Ovary (tissue), 9 donors: ENCODE measurements around the gene KLHDC8B. TPM values are rescaled to one million over a fixed set of nuclear protein-coding genes. Genes with fewer than 3 reads are reported as not detected.
A peak's percentile ranks its signal among the peaks of the same experiment; 100 is the strongest.
"Not testable (repeated sequence)": the region's sequence is repeated elsewhere in the genome, so short reads cannot be mapped to it uniquely, and the experiment has no call there.

ENCODE experiments used
- DNase-seq, 5 donors: peaks; one replicate each; pipeline ENCODE4 v3.0.0-alpha.2; 2019 to 2020
- H3K27ac ChIP-seq, 2 donors: fragments of 200-600 bp; one replicate each; pipeline versions ENCODE4 v1.5.1 to v1.8.0; 2019 to 2022
- H3K27me3 ChIP-seq: fragments of 200-600 bp; one replicate; pipeline ENCODE4 v1.8.0; 2022
- H3K36me3 ChIP-seq: fragments of 200-600 bp; sonication (generic); one replicate; pipeline ENCODE4 v1.5.1; 2019
- H3K4me1 ChIP-seq: one replicate; pipeline ENCODE4 v1.8.1; 2013; ENCODE audit warnings: mild to moderate bottlenecking, moderate library complexity; ENCODE audit not compliant: insufficient read depth
- H3K4me3 ChIP-seq: fragments of 200-600 bp; sonication (generic); one replicate; pipeline ENCODE4 v1.5.1; 2017
- H3K9me3 ChIP-seq, 2 donors: fragments of 200-600 bp in 1 of 2; sonication (generic) in 1 of 2; one replicate each; pipeline versions ENCODE4 v1.5.1 to v1.8.1; 2013 to 2019; ENCODE audit warnings: mild to moderate bottlenecking in 1 of 2, moderate library complexity in 1 of 2
- EP300 ChIP-seq: sonication (generic); formaldehyde crosslinking; IDR thresholded peaks from one replicate; pipeline ENCODE4 v1.6.1; 2017; ENCODE audit warnings: antibody characterized with exemption
- POLR2A ChIP-seq: fragments of 450-650 bp; IDR thresholded peaks from one replicate; pipeline ENCODE4 v1.6.1; 2017; ENCODE audit warnings: antibody characterized with exemption, mild to moderate bottlenecking, moderate library complexity
- WGBS, 3 donors: extraction: QIAGEN DNeasy Blood & Tissue Kit in 1 of 3; methylation state at CpG; one replicate each; pipeline versions ENCODE4 v1.1.5 to v1.1.7; 2013 to 2017; 5-methylcytosine and 5-hydroxymethylcytosine counted together
- intact Hi-C, 4 donors: fragments of 100-400 bp; cut with DNase I; formaldehyde crosslinking; loops; one replicate each; pipeline versions ENCODE4 v1.11.0 to v1.15.1; 2022 to 2023
- polyA plus RNA-seq, 2 donors: library from polyadenylated mRNA; stranded (reverse); fragments of 200-250 nt in 1 of 2; fragments of 350-450 nt in 1 of 2; fragmentation: Illumina TruSeq in 1 of 2; extraction: RNeasy Lipid Tissue Mini Kit (QIAGEN cat#74804) in 1 of 2; gene quantifications; one replicate each; pipeline ENCODE4 v1.2.3, GENCODE V29; 2013 to 2014
- total RNA-seq, 7 donors: library from RNA; depleted of rRNA in 2 of 7; stranded (reverse); fragments of >200 nt in 2 of 7; fragmentation: NEBNext Ultra II Directional in 3 of 7; extraction: Animal tissue kit (Norgen Biotek cat#: 25700) in 3 of 7; gene quantifications; one replicate each; pipeline versions ENCODE4 v1.1.0 to v1.2.4, GENCODE V29; 2016 to 2023
- TF ChIP-seq, protein P1 (sequence below), 3 donors: fragments of 450-650 bp in 2 of 3; fragments of 200-600 bp in 1 of 3; IDR thresholded peaks; one replicate each; pipeline versions ENCODE4 v1.5.1 to v1.8.0; 2016 to 2022; ENCODE audit warnings: antibody characterized with exemption in 3 of 3, mild to moderate bottlenecking in 1 of 3
- donor health status: DM: no; HTN: no; CAD: no; lungs with moderate emphysema.
- donor health status: DM: no; HTN: no; CAD: no.
- donor health status: Bipolar disorder and iron deficiency.
- donor health status: DM: yes; HTN: yes; CAD: no.
- donor health status: DM: no; HTN: no; CAD: no.
- donor health status: DM: yes; HTN: yes; CAD: no.

Gene KLHDC8B
- total and polyA plus RNA-seq, 9 donors, result 67.1 to 244 (median 109) TPM

DNA sequence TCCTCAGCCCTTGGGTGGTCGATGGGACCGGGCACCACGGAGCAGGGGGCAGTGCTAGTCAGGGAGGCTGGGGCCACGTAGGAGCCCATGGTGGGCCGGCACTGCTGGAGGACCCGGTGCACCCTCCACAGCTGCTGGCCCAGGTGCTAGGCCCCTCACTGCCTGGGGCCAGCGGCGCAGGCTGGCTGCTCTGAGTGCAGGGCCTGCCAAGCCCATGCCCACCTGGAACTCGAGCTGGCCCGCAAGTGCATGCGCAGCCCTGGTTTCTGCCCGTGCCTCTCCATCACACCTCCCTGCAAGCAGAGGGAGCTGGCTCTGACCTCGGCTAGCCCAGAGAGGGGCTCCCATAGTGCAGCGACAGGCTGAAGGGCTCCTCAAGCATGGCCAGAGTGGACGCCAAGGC lies 42.1 kb downstream of the KLHDC8B start:
- Histone ChIP-seq H3K36me3 (no peaks in the 10 kb centered on the region), H3K27ac (no peak overlapping the region), H3K4me3 (no peak overlapping the region), H3K27me3 (no peaks in the 10 kb centered on the region), H3K9me3 (no peaks in the 10 kb centered on the region), H3K4me1 (peaks cover 9% of the 10 kb centered on the region)
- TF ChIP-seq EP300 (no peak), POLR2A (no peak)
- TF ChIP-seq, protein P1, sequence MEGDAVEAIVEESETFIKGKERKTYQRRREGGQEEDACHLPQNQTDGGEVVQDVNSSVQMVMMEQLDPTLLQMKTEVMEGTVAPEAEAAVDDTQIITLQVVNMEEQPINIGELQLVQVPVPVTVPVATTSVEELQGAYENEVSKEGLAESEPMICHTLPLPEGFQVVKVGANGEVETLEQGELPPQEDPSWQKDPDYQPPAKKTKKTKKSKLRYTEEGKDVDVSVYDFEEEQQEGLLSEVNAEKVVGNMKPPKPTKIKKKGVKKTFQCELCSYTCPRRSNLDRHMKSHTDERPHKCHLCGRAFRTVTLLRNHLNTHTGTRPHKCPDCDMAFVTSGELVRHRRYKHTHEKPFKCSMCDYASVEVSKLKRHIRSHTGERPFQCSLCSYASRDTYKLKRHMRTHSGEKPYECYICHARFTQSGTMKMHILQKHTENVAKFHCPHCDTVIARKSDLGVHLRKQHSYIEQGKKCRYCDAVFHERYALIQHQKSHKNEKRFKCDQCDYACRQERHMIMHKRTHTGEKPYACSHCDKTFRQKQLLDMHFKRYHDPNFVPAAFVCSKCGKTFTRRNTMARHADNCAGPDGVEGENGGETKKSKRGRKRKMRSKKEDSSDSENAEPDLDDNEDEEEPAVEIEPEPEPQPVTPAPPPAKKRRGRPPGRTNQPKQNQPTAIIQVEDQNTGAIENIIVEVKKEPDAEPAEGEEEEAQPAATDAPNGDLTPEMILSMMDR (IDR thresholded peaks at IDR 0.05), result no peak
- intact Hi-C loops, result no loop called here
- 97 to 99% (median 97%) methylated on average over 11 to 15 of the region's 15 CpGs for WGBS, 3 donors
- DNase-seq, result no peak

DNA sequence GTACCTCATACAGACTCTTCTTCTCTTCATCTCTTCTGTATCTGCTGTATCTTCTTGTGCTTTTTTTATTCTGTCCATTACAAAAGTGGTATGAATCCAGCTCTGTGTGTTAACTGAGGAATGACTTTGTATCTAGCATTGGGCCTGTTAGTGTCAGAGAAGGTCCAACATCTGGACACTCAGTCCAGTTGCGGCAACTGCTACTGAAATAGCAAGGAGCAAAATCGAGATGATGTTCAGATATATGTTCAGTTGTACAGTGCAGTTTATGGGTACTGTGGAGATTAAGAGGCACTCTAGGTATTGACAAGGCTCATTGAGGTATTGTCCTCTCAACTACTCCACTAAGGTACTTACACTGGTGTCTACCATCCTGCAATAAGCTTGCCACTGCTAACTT lies 42.6 kb downstream of the KLHDC8B start:
- Histone ChIP-seq H3K4me3 (no peak overlapping the region), H3K27me3 (no peaks in the 10 kb centered on the region), H3K27ac (no peak overlapping the region), H3K36me3 (no peaks in the 10 kb centered on the region), H3K4me1 (peaks cover 13% of the 10 kb centered on the region), H3K9me3 (no peaks in the 10 kb centered on the region)
- TF ChIP-seq, protein P1 (IDR thresholded peaks at IDR 0.05), result no peak
- no peak for TF ChIP-seq EP300
- TF ChIP-seq POLR2A, result no peak
- no peak for DNase-seq
- 87 to 96% (median 95%) methylated on average over 2 of the region's 2 CpGs for WGBS, 3 donors
- intact Hi-C loops, result no loop called here

DNA sequence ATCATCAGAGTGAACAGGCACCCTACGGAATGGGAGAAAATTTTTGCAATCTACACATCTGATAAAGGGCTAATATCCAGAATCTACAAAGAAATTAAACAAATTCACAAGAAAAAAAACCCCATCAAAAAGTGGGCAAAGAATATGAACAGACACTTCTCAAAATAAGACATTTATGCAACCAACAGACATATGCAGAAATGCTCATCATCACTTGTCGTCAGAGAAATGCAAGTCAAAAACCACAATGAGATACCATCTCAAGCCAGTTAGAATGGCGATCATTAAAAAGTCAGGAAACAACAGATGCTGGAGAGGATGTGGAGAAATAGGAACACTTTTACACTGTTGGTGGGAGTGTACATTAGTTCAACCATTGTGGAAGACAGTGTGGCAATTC lies 45.3 kb downstream of the KLHDC8B start:
- H3K4me3 ChIP-seq, intact Hi-C loops, H3K27me3 ChIP-seq, H3K9me3 ChIP-seq, H3K36me3 ChIP-seq, DNase-seq: not testable (repeated sequence)
- Histone ChIP-seq H3K27ac (peak overlapping the region in 1 of 2 donors; percentile 71), H3K4me1 (peaks cover 15% of the 10 kb centered on the region)
- WGBS, 3 donors, result 91 to 94% (median 92%) methylated on average over 3 of the region's 3 CpGs

DNA sequence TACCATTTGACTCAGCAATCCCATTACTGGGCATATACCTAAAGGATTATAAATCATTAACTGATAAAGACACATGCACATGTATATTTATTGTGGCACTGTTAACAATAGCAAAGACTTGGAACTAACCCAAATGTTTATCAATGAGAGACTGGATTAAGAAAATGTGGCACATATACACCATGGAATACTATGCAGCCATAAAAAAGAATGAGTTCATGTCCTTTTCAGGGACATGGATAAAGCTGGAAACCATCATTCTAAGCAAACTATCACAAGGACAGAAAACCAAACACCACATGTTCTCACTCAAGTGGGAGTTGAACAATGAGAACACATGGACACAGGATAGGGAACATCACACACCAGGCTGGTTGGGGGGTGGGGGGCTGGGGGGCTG lies 45.7 kb downstream of the KLHDC8B start:
- H3K4me3 ChIP-seq, H3K27me3 ChIP-seq, H3K9me3 ChIP-seq, DNase-seq, intact Hi-C loops, H3K36me3 ChIP-seq: not testable (repeated sequence)
- peaks cover 15% of the 10 kb centered on the region for H3K4me1 ChIP-seq
- peak overlapping the region in 1 of 2 donors; percentile 71 for H3K27ac ChIP-seq

DNA sequence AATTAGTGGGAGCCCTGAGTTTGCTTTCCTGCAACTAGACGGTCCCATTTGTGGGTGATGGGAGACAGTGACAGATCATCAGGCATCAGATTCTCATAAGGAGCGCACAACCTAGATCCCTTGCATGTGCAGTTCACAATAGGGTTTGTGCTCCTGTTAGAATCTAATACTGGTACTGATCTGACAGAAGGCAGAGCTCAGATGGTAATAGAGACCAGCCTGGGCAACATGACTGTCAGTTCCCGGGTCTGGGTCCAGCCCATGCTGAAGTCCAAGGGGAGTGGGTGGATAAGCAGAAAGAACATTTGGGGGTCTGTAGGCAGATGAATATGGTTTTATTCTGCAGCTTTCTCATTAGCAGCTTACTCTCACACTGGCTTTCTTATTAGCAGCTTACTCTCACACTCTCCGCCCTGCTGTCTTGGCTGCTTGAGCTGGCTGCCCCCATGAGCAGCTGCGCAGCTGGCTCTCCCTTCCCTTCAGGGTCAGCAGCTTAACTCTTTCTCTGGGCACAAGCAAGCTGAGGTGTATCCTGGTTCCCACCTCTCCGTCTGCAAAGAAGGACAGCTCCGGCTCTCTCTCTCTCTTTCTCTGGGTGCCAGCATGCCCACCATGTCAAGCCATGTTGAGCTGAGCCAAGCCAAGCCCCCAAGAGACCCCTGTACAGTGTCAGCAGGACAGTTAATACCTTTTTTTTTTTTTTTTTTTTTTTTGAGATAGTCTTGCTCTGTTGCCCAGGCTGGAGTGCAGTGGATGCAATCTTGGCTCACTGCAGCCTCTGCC lies 46.5 kb downstream of the KLHDC8B start:
- Histone ChIP-seq H3K36me3 (no peaks in the 10 kb centered on the region), H3K27me3 (no peaks in the 10 kb centered on the region), H3K4me1 (peaks cover 15% of the 10 kb centered on the region), H3K9me3 (no peaks in the 10 kb centered on the region), H3K4me3 (no peak overlapping the region), H3K27ac (peak overlapping the region; percentile 22 to 84)
- TF ChIP-seq, protein P1 (IDR thresholded peaks at IDR 0.05), result no peak
- TF ChIP-seq EP300 (no peak), POLR2A (no peak)
- 13 to 21% (median 16%) methylated on average over 7 of the region's 7 CpGs for WGBS, 3 donors
- DNase-seq, result peak; percentile 62 to 75 (median 71)
- intact Hi-C loops, result no loop called here

DNA sequence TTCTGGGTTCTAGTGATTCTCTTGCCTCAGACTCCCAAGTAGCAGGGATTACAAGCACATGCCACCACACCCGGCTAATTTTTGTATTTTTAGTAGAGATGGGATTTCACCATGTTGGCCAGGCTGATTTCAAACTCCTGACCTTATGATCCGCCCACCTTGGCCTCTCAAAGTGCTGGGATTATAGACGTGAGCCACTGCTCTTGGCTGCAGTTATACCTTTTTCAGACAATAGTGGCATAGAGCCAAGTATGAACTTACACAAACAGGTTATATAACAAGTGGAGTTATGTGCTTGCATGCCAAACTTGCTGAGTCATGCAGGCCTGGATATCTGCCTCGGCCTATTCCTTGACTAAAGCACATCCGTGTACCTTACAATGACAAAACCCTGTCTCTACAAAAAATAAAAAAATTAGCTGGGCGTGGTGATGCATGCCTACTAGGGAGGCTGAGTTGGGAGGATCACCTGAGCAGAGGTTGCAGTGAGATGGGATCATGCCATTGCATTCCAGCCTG lies 47.1 kb downstream of the KLHDC8B start:
- H3K4me3 ChIP-seq, intact Hi-C loops, H3K36me3 ChIP-seq, H3K9me3 ChIP-seq, H3K27me3 ChIP-seq: not testable (repeated sequence)
- Histone ChIP-seq H3K27ac (peak overlapping the region; percentile 22 to 84), H3K4me1 (peaks cover 15% of the 10 kb centered on the region)
- 3 to 6% (median 5%) methylated on average over 6 of the region's 6 CpGs for WGBS, 3 donors
- DNase-seq, result peak; percentile 78 to 87 (median 85)
